Measurements from ENCODE around the gene SIAH2. TPM values are rescaled to one million over a fixed set of nuclear protein-coding genes. Genes with fewer than 3 reads are reported as not detected.
A peak's percentile ranks its signal among the peaks of the same experiment; 100 is the strongest.

The SIAH2 gene
- total and polyA plus RNA-seq, 9 of the 15 experiments (the other 6 are each of a cell fraction or from before 2014, with no cell fraction given): 4.8 to 39.0 (median 29.9) TPM

GRCh38 chr3:150703756-150704344 lies 59.1 kb downstream of the SIAH2 start, which contains the start of gene ERICH6 (continued):
- TF ChIP-seq RBBP5 (IDR thresholded peaks at IDR 0.05; ENCODE audit: borderline replicate concordance, insufficient read depth, low read length, poor library complexity, severe bottlenecking) (no peak), HMBOX1 (IDR thresholded peaks at IDR 0.05) (no peak), ZBTB40 (IDR thresholded peaks at IDR 0.05) (peak; percentile 73), ZBTB40 (CRISPR knock-in tag; IDR thresholded peaks at IDR 0.05) (no peak), KLF16 (IDR thresholded peaks at IDR 0.05) (no peak), RBM25 (IDR thresholded peaks at IDR 0.05; ENCODE audit: low read depth, low read length, severe bottlenecking) (peak; percentile 92), CBFB (CRISPR knock-in tag; IDR thresholded peaks at IDR 0.05) (no peak), PRDM10 (IDR thresholded peaks at IDR 0.05; ENCODE audit: partially characterized antibody) (peak; percentile 31), CTBP1 (IDR thresholded peaks at IDR 0.05; ENCODE audit: borderline replicate concordance) (no peak), E2F4 (CRISPR knock-in tag; IDR thresholded peaks at IDR 0.05; ENCODE audit: low read depth) (no peak), SNRNP70 (optimal IDR thresholded peaks at IDR 0.05; ENCODE audit: low read depth, low read length) (no peak), FOXM1 (IDR thresholded peaks at IDR 0.05; ENCODE audit: low read depth) (0 out of 2 replicates have a peak, but pooled peaks have one; percentile 24), FOXM1 (CRISPR knock-in tag; IDR thresholded peaks at IDR 0.05; ENCODE audit: low read depth) (no peak)
